Measurements from ENCODE around the gene SNRPA.

The SNRPA gene

GRCh38 chr19:40791349-40791748 lies 40.3 kb downstream of the SNRPA start:
- no peak overlapping the region for H3K4me2 ChIP-seq (ENCODE audit: low read depth, low read length, poor library complexity, severe bottlenecking)
- no peak overlapping the region for H3K4me3 ChIP-seq (ENCODE audit: insufficient read depth, low read length, poor library complexity, severe bottlenecking)
- no peaks in the 10 kb centered on the region for H3K9me3 ChIP-seq (ENCODE audit: insufficient read depth, low read length)
- no peaks in the 10 kb centered on the region for H3K9me2 ChIP-seq (replicated peaks; ENCODE audit: insufficient read depth, low read length)
- no peak overlapping the region for H2AFZ ChIP-seq (ENCODE audit: low read depth, low read length, severe bottlenecking)
- H3K79me2 ChIP-seq (ENCODE audit: insufficient read depth, low read length), result no peaks in the 10 kb centered on the region
- no peaks in the 10 kb centered on the region for H3K27me3 ChIP-seq (ENCODE audit: low read length)
- H3K9ac ChIP-seq (ENCODE audit: low read length), result no peak overlapping the region
- H3K27ac ChIP-seq (ENCODE audit: low read depth, low read length), result no peak overlapping the region
- H4K20me1 ChIP-seq (ENCODE audit: low read depth, low read length), result no peaks in the 10 kb centered on the region
- TF ChIP-seq EZH2phosphoT487 (conservative IDR thresholded peaks at IDR 0.05; ENCODE audit: low read length), result no peak
- TF ChIP-seq, protein P1, sequence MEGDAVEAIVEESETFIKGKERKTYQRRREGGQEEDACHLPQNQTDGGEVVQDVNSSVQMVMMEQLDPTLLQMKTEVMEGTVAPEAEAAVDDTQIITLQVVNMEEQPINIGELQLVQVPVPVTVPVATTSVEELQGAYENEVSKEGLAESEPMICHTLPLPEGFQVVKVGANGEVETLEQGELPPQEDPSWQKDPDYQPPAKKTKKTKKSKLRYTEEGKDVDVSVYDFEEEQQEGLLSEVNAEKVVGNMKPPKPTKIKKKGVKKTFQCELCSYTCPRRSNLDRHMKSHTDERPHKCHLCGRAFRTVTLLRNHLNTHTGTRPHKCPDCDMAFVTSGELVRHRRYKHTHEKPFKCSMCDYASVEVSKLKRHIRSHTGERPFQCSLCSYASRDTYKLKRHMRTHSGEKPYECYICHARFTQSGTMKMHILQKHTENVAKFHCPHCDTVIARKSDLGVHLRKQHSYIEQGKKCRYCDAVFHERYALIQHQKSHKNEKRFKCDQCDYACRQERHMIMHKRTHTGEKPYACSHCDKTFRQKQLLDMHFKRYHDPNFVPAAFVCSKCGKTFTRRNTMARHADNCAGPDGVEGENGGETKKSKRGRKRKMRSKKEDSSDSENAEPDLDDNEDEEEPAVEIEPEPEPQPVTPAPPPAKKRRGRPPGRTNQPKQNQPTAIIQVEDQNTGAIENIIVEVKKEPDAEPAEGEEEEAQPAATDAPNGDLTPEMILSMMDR (IDR thresholded peaks at IDR 0.05; ENCODE audit: insufficient read depth, low read length, poor library complexity, severe bottlenecking), result no peak
- H3F3A ChIP-seq (ENCODE audit: insufficient read depth), result no peaks in the 10 kb centered on the region
- H3K36me3 ChIP-seq (ENCODE audit: low read length), result no peaks in the 10 kb centered on the region

DNA sequence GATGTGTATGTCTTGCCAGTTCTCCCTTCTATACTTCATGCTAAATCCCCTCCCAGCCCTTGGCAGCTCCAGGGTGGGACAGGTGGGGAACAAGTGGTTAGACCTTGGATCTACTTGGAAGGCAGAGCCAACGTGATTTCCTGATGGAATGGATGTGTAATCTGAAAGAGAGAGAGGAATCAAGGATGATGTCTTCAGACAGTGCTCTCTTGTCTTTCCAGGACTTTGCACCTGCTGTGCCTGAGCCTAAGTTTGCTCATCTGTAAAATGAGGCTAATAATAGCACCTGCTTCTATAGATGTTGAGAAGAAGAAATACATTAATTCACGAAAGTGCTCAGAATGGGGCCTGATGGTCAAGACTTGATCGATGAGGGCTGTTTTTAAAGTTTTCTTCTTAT lies 41.0 kb downstream of the SNRPA start:
- H3K9me3 ChIP-seq (ENCODE audit: insufficient read depth, low read length), result no peaks in the 10 kb centered on the region
- H3F3A ChIP-seq (ENCODE audit: insufficient read depth), result no peaks in the 10 kb centered on the region
- H3K27me3 ChIP-seq (ENCODE audit: low read length), result no peaks in the 10 kb centered on the region
- no peak overlapping the region for H3K4me2 ChIP-seq (ENCODE audit: low read depth, low read length, poor library complexity, severe bottlenecking)
- H3K36me3 ChIP-seq (ENCODE audit: low read length), result no peaks in the 10 kb centered on the region
- no peak overlapping the region for H3K27ac ChIP-seq (ENCODE audit: low read depth, low read length)
- no peaks in the 10 kb centered on the region for H4K20me1 ChIP-seq (ENCODE audit: low read depth, low read length)
- no peak for TF ChIP-seq EZH2phosphoT487 (conservative IDR thresholded peaks at IDR 0.05; ENCODE audit: low read length)
- TF ChIP-seq, protein P1 (IDR thresholded peaks at IDR 0.05; ENCODE audit: insufficient read depth, low read length, poor library complexity, severe bottlenecking), result no peak
- no peak overlapping the region for H3K9ac ChIP-seq (ENCODE audit: low read length)
- no peaks in the 10 kb centered on the region for H3K9me2 ChIP-seq (replicated peaks; ENCODE audit: insufficient read depth, low read length)
- H3K4me3 ChIP-seq (ENCODE audit: insufficient read depth, low read length, poor library complexity, severe bottlenecking), result no peak overlapping the region
- no peak overlapping the region for H2AFZ ChIP-seq (ENCODE audit: low read depth, low read length, severe bottlenecking)
- no peaks in the 10 kb centered on the region for H3K79me2 ChIP-seq (ENCODE audit: insufficient read depth, low read length)

- Histone ChIP-seq H3F3A (ENCODE audit: insufficient read depth) (peaks cover 12% of the 10 kb centered on the region), H3K9me2 (replicated peaks; ENCODE audit: insufficient read depth, low read length) (no peaks in the 10 kb centered on the region), H3K9me3 (ENCODE audit: insufficient read depth, low read length) (no peaks in the 10 kb centered on the region), H3K4me3 (ENCODE audit: insufficient read depth, low read length, poor library complexity, severe bottlenecking) (no peak overlapping the region), H3K36me3 (ENCODE audit: low read length) (no peaks in the 10 kb centered on the region), H3K9ac (ENCODE audit: low read length) (peak overlapping the region; percentile 57; the same call in 1 of the 2 replicates), H2AFZ (ENCODE audit: low read depth, low read length, severe bottlenecking) (no peak overlapping the region), H3K79me2 (ENCODE audit: insufficient read depth, low read length) (peaks cover 29% of the 10 kb centered on the region), H3K27ac (ENCODE audit: low read depth, low read length) (peak overlapping the region; percentile 78; the same call in 1 of the 2 replicates), H4K20me1 (ENCODE audit: low read depth, low read length) (no peaks in the 10 kb centered on the region), H3K27me3 (ENCODE audit: low read length) (no peaks in the 10 kb centered on the region), H3K4me2 (ENCODE audit: low read depth, low read length, poor library complexity, severe bottlenecking) (peak overlapping the region; percentile 72)
- no peak for TF ChIP-seq EZH2phosphoT487 (conservative IDR thresholded peaks at IDR 0.05; ENCODE audit: low read length)
- TF ChIP-seq, protein P1 (IDR thresholded peaks at IDR 0.05; ENCODE audit: insufficient read depth, low read length, poor library complexity, severe bottlenecking), result no peak
Measured at GRCh38 chr19:40797166-40797962, 46.4 kb downstream of the SNRPA start.
